Effector CD8-positive, alpha-beta T cell (primary cell): ENCODE measurements around the gene AKT1S1.

Source experiments
- DNase-seq: peaks from one replicate; lab custom pipeline; 2025; lab: John Stamatoyannopoulos, UW

Gene AKT1S1

GRCh38 chr19:49907745-49908446, 30.7 kb upstream of the AKT1S1 start:
- no peak for DNase-seq

GRCh38 chr19:49906879-49907564, 29.9 kb upstream of the AKT1S1 start:
- DNase-seq = no peak

- no peak for DNase-seq
Observed at GRCh38 chr19:49904136-49904535, 27.0 kb upstream of the AKT1S1 start.

GRCh38 chr19:49896863-49897621, 19.9 kb upstream of the AKT1S1 start, which contains the start of gene IL4I1:
TSS of gene IL4I1 (minus strand) at chr19:49896887. CDS start at chr19:49896160, 727 bp downstream.
- DNase-seq = no peak

GRCh38 chr19:49895566-49896297, 18.6 kb upstream of the AKT1S1 start:
- no peak for DNase-seq

- DNase-seq = no peak
Observed at GRCh38 chr19:49894879-49895565, 17.9 kb upstream of the AKT1S1 start.

- no peak for DNase-seq
Observed at GRCh38 chr19:49894011-49894664, 17.0 kb upstream of the AKT1S1 start.

- no peak for DNase-seq
Observed at GRCh38 chr19:49892716-49893115, 15.6 kb upstream of the AKT1S1 start.

GRCh38 chr19:49891393-49891792, 14.2 kb upstream of the AKT1S1 start:
- DNase-seq = no peak

GRCh38 chr19:49890349-49891311, 13.5 kb upstream of the AKT1S1 start:
- DNase-seq = peak; percentile 58

- peak; percentile 51 for DNase-seq
Observed at GRCh38 chr19:49889687-49890348, 12.7 kb upstream of the AKT1S1 start.

- no peak for DNase-seq
Observed at GRCh38 chr19:49889038-49889686, 12.0 kb upstream of the AKT1S1 start.

- no peak for DNase-seq
Observed at GRCh38 chr19:49888510-49888824, 11.3 kb upstream of the AKT1S1 start.

- no peak for DNase-seq
Observed at GRCh38 chr19:49887665-49888509, 10.7 kb upstream of the AKT1S1 start.

- DNase-seq = no peak
Observed at GRCh38 chr19:49887037-49887664, 10.0 kb upstream of the AKT1S1 start.

- no peak for DNase-seq
Observed at GRCh38 chr19:49884760-49885159, 7.6 kb upstream of the AKT1S1 start.

GRCh38 chr19:49884109-49884508, 7.0 kb upstream of the AKT1S1 start:
- no peak for DNase-seq
